AG09319 (cell line): ENCODE measurements around the gene FBN1.
A peak's percentile ranks its signal among the peaks of the same experiment; 100 is the strongest.

Source experiments
- DNase-seq: peaks from one replicate; pipeline ENCODE4 v3.0.0-alpha.2; 2010; ENCODE audit warnings: low read depth; ENCODE audit errors: extremely low read depth
- TF ChIP-seq, protein P1 (sequence below): IDR thresholded peaks from 2 replicates; pipeline ENCODE4 v1.5.1; 2011; ENCODE audit warnings: low read depth, mild to moderate bottlenecking, inconsistent platforms, low read length, moderate library complexity

FBN1 gene

DNA sequence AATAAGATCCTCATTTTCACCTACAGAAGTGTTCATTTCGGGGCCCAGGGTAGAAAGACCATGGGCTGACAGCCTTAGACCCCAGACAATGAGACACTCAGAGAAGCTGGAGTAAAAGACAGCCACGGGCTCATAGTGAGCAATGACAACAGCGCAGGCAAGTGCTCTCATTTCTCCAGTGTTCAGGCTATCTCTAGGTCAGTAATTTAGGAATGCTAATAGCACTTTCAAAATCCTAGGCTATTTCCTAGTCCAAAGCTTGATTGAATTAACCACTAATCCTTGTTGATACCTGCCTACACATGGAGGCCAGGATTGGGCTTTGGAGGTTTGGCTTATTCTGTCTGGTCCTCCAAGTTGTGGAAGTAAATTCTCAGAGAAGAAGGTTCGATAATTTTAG, 44.4 kb downstream of the FBN1 start:
- TF ChIP-seq, protein P1, sequence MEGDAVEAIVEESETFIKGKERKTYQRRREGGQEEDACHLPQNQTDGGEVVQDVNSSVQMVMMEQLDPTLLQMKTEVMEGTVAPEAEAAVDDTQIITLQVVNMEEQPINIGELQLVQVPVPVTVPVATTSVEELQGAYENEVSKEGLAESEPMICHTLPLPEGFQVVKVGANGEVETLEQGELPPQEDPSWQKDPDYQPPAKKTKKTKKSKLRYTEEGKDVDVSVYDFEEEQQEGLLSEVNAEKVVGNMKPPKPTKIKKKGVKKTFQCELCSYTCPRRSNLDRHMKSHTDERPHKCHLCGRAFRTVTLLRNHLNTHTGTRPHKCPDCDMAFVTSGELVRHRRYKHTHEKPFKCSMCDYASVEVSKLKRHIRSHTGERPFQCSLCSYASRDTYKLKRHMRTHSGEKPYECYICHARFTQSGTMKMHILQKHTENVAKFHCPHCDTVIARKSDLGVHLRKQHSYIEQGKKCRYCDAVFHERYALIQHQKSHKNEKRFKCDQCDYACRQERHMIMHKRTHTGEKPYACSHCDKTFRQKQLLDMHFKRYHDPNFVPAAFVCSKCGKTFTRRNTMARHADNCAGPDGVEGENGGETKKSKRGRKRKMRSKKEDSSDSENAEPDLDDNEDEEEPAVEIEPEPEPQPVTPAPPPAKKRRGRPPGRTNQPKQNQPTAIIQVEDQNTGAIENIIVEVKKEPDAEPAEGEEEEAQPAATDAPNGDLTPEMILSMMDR: no peak
- DNase-seq: no peak

DNA sequence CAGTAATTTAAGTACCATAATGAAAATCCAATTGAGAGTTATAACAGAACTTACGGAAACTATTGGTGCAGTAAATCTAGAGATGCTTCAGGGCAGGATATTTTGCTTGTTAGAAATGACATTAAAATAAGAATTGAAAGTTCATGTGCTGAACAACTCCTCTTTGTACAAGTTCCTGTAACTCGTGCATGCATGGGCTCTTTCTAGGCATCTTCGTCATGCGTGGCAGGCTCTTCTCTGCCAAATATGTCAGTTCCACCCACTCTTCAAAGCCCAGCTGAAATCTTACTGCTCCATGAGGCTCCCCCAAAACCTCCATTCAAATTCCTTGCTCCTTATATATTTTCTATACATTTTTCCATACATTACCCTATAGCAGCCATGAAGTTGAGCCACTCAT, 48.7 kb downstream of the FBN1 start:
- TF ChIP-seq, protein P1: no peak

DNA sequence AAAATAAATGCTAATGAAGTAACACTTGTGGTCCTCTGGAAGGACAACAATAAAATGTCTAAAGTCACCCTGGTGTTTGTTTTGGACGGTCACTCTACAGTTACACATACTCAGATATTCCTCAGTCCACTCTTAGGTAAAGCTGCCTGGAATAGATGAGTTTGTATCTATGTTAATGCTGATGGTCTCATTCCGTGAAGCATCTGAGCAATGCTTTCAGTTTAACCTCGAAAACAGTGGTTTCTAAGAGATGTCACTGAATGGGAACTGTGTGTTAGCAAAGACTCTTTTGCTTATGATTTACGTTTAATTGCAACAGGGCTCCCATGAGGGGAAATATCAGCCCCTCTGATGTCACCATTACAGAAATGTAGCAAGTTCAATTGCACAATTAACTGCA, 49.1 kb downstream of the FBN1 start:
- TF ChIP-seq, protein P1: no peak
- DNase-seq: no peak

More for the DNA sequence above, 48.7 kb downstream of the FBN1 start:
- DNase-seq: no peak

DNA sequence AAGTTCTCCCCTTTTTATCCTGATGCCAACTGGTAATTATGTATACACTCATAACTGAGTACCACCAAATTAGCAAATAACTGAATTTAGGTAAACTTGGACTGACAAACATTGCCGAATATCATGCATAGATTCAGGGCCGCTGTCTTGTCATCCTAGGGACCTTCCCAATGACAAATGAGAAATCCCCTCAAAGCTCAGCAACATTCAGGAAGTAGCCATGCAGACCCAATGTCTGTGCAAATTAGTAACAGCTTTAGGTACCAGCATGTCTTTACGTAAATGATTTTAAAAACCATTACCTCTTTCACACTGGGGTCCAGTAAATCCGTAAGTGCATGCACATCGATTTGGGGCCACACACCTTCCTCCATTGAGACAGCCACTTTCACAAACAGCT, 49.5 kb downstream of the FBN1 start:
- TF ChIP-seq, protein P1: no peak
- DNase-seq: no peak

DNA sequence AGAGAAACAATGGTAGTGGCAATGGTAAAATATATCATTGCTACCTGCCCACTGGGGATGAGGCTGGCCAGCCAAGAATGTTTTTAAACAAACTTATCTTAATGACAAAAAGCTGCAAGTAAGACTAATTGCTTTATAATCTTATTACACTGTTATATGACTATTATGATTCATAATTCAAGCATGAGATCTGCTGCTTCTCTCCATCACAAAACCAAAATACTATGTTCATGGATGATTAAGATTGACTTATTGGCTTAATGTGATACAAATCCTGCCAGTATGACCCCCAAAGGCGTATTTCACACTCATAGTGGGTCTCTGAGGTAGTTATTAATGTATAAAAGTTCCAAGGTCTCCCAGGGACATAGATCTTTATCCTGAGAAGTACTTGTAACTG, 52.6 kb downstream of the FBN1 start:
- DNase-seq: no peak

DNA sequence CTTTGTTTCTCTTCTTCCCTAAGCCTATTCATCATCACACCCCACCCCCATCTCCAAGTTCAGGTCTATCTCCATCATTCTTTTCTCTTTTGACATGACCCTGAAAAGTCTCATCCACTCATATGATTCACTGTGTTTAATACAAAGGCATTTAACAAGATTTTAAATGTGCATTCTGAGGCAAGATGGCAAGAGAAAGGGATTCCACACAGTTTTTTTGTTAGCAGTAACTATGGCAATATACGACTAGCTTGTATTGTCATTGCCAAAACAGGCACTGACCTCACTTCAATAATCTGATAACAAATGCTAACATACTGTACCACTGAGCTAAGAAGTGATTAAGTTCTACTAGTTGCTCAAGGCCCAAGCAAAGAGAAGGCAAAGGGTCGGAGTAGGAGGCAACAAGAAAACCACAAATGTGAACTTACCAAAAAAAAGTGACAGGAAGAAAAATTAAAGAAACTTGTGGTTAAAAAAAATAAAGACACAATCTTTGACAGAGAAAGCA, 53.2 kb downstream of the FBN1 start:
- DNase-seq: peak; percentile 84

More for the DNA sequence above, 52.6 kb downstream of the FBN1 start:
- TF ChIP-seq, protein P1: no peak

DNA sequence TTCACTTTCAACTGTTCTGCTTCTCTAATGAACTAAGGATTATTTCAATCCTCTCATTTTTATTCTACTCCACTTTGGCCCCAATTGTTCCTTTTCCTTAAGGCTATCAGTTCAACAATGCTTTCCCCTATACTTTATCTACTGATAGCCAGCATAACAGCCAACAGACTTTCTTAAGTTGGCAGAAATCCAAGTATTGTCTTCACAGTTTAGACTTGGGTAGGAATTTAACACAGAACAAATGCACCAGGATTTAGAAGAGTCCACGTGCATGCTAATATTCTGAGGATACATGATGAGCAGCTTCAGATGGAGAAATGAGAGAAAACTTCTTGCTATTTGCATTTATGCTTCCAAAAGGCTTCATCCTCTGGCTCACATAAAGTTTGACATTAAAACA, 54.8 kb downstream of the FBN1 start:
- no peak for DNase-seq
- TF ChIP-seq, protein P1: no peak

More for the DNA sequence above, 53.2 kb downstream of the FBN1 start:
- TF ChIP-seq, protein P1: no peak
